Bronchial epithelial cell (primary cell): Measurements from ENCODE around the gene ZNF529. TPM values are rescaled to one million over a fixed set of nuclear protein-coding genes. Genes with fewer than 3 reads are reported as not detected.
A peak's percentile ranks its signal among the peaks of the same experiment; 100 is the strongest.

Experiments used
- DNase-seq: peaks from one replicate; pipeline ENCODE4 v3.0.0-alpha.2; 2010; ENCODE audit warnings: low read depth
- FAIRE-seq: peaks from 2 replicates; lab custom pipeline; 2011; peaks lifted over from hg19 to GRCh38; lab: Jason Lieb, UNC
- H3K27me3 ChIP-seq: 2 replicates; pipeline ENCODE4 v1.5.1; 2011; ENCODE audit warnings: low read length; ENCODE audit not compliant: control insufficient read depth, insufficient read depth
- H3K36me3 ChIP-seq: 2 replicates; pipeline ENCODE4 v1.5.1; 2011; ENCODE audit warnings: low read length; ENCODE audit not compliant: control insufficient read depth, insufficient read depth
- H3K4me3 ChIP-seq: 2 replicates; pipeline ENCODE4 v1.5.1; 2011; ENCODE audit warnings: mild to moderate bottlenecking, low read depth, low read length, control low read depth
- total RNA-seq: library from RNA; depleted of rRNA; stranded (reverse); fragments of >200 nt; gene quantifications from 2 replicates; pipeline ENCODE4 v1.2.1, GENCODE V29; 2014
- TF ChIP-seq, protein P1 (sequence below): IDR thresholded peaks from 2 replicates; pipeline ENCODE4 v1.5.1; 2011; ENCODE audit warnings: mild to moderate bottlenecking, moderate library complexity, low read length, control low read depth, inconsistent platforms; ENCODE audit not compliant: insufficient read depth, severe bottlenecking

Gene ZNF529
- total RNA-seq, 1 donor from 2014 or later: 7.6 TPM

DNA sequence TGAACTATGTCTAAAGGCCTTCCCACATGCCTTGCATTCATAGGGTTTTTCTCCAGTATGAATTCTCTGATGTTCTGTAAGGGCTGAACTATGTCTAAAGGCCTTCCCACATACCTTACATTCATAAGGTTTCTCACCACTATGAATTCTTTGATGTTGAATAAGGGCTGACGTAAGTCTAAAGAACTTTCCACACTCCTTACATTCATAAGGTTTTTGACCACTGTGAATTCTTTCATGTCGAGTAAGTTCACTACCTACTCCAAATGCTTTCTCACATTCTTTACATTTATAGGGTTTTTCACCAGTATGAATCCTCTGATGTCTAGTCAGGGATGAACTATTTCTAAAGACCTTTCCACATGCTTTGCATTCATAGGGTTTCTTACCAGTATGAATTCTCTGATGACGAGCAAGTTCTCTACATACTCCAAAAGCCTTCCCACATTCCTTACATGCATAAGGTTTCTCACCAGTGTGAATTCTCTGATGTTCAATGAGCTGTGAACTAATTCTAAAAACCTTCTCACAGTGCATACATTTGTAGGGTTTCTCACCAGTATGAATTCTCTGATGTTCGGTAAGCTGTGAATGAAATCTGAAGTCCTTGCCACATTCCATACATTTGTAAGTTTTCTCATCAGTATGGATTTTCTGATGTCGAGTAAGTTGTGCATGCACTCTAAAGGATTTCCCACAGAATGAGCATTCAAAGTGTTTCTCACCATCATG is 25.9 kb downstream of the ZNF529 start:
- TF ChIP-seq, protein P1, sequence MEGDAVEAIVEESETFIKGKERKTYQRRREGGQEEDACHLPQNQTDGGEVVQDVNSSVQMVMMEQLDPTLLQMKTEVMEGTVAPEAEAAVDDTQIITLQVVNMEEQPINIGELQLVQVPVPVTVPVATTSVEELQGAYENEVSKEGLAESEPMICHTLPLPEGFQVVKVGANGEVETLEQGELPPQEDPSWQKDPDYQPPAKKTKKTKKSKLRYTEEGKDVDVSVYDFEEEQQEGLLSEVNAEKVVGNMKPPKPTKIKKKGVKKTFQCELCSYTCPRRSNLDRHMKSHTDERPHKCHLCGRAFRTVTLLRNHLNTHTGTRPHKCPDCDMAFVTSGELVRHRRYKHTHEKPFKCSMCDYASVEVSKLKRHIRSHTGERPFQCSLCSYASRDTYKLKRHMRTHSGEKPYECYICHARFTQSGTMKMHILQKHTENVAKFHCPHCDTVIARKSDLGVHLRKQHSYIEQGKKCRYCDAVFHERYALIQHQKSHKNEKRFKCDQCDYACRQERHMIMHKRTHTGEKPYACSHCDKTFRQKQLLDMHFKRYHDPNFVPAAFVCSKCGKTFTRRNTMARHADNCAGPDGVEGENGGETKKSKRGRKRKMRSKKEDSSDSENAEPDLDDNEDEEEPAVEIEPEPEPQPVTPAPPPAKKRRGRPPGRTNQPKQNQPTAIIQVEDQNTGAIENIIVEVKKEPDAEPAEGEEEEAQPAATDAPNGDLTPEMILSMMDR: no peak
- FAIRE-seq (no peak), DNase-seq (peak; percentile 13)
- H3K36me3 ChIP-seq: peaks cover 8% of the 10 kb centered on the region
- no peak overlapping the region for H3K4me3 ChIP-seq
- H3K27me3 ChIP-seq: no peaks in the 10 kb centered on the region

GRCh38 chr19:36528921-36529518 is 44.1 kb downstream of the ZNF529 start:
- TF ChIP-seq, protein P1: no peak
- H3K27me3 ChIP-seq: no peaks in the 10 kb centered on the region
- H3K4me3 ChIP-seq: peak overlapping the region; percentile 89
- no peaks in the 10 kb centered on the region for H3K36me3 ChIP-seq
- DNase-seq (no peak), FAIRE-seq (no peak)

DNA sequence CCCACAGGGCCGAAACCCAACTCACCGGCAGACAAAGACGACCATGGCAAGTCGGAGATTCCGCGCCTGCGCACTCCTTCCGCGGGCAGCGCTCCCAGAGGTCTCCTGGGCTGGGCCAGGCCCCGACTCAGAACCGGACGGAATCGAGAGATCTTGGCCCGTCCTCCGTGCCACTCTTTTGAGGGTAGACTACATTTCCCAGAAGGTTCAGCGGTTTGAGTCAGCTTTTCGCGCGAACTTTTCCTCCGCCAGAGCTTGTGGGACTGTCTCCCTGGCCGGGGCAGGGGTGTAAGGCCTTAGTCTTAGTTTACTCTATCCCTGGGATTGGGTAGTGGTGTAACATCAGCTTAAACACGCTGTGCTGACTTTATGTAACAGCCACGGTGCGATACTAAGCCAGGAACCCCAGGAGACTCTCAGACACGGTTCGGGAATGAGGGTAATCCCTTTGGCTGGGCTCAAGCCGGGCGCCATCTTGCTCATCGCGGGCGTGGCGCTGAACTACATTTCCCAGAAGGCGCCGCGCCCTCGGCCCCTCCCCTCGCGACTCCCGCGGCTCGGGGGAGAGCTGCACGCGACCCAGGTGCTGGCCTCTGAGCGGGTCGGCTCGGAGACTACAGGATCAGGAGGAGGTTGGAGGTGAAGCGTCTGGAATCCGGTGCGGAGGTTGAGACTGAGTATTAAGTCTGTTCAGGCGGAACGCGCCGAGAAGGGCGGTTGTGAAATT is 44.7 kb downstream of the ZNF529 start, which contains the start of gene ZNF260:
ZNF260 (minus strand) TSS at position 78 of the 727 bp plus-strand sequence. CDS start 13,033 bp downstream, outside the sequence.
- Histone ChIP-seq H3K4me3 (peak within 1 kb of the TSS; percentile 89), H3K36me3 (no peaks in the 10 kb centered on the region), H3K27me3 (no peaks in the 10 kb centered on the region)
- TF ChIP-seq, protein P1: peak; percentile 9
- FAIRE-seq: no peak
- peak; percentile 93 for DNase-seq

DNA sequence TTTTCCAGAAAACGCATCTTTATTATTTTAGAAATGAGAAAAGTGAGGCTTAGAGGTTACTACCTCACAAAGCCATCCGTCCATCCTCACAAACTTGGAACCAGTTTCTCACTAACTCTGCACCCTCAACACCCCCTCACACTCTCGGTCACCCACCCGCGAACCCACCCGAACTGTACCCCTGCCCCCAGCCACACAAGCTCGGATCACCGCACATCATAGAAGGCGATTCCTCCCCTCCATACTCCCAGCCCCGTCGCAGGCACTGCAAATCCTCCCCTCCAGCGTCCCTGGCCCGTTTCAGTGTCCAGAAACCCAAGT is 45.3 kb downstream of the ZNF529 start:
- no peak for FAIRE-seq
- Histone ChIP-seq H3K4me3 (peak overlapping the region; percentile 89), H3K27me3 (no peaks in the 10 kb centered on the region), H3K36me3 (no peaks in the 10 kb centered on the region)
- DNase-seq: no peak
- TF ChIP-seq, protein P1: no peak

DNA sequence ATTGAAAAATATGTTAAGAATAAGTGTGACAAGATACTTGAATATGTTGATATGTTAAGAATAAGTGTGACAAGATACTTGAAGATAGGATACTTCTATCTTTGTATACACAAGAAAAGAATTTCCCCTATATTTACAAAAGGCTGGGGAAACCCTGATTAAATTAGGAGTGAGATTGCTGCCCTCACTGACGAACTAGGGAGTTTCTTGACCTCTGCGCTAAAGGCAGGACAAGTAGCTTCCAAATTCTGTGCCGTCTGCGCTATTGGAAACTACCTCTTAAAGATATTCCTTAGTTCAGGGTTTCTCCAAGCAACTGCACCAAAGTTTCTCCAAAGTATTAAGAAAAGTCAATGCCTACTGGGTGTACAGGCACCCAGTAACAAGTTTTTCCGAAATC is 45.8 kb downstream of the ZNF529 start:
- TF ChIP-seq, protein P1: no peak
- no peak for FAIRE-seq
- DNase-seq: peak; percentile 17
- Histone ChIP-seq H3K36me3 (no peaks in the 10 kb centered on the region), H3K4me3 (peak overlapping the region; percentile 89), H3K27me3 (no peaks in the 10 kb centered on the region)
